ENCODE data around the gene CLDN18.

- TF ChIP-seq, protein P1, sequence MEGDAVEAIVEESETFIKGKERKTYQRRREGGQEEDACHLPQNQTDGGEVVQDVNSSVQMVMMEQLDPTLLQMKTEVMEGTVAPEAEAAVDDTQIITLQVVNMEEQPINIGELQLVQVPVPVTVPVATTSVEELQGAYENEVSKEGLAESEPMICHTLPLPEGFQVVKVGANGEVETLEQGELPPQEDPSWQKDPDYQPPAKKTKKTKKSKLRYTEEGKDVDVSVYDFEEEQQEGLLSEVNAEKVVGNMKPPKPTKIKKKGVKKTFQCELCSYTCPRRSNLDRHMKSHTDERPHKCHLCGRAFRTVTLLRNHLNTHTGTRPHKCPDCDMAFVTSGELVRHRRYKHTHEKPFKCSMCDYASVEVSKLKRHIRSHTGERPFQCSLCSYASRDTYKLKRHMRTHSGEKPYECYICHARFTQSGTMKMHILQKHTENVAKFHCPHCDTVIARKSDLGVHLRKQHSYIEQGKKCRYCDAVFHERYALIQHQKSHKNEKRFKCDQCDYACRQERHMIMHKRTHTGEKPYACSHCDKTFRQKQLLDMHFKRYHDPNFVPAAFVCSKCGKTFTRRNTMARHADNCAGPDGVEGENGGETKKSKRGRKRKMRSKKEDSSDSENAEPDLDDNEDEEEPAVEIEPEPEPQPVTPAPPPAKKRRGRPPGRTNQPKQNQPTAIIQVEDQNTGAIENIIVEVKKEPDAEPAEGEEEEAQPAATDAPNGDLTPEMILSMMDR (IDR thresholded peaks at IDR 0.05), result no peak
- no peak for TF ChIP-seq REST (IDR thresholded peaks at IDR 0.05; ENCODE audit: insufficient read depth in 1 of 2, low read depth in 2 of 2, low read length in 1 of 2)
- no peak for TF ChIP-seq TCF7L2 (IDR thresholded peaks at IDR 0.05; ENCODE audit: low read depth, low read length)
Observed at GRCh38 chr3:138003069-138003468, 6.9 kb upstream of the CLDN18 start.
